Measurements from ENCODE around the gene AP2M1. TPM values are rescaled to one million over a fixed set of nuclear protein-coding genes. Genes with fewer than 3 reads are reported as not detected.
A peak's percentile ranks its signal among the peaks of the same experiment; 100 is the strongest.

The AP2M1 gene
- total RNA-seq, 1 experiment from 2014 or later, result 335 TPM

DNA sequence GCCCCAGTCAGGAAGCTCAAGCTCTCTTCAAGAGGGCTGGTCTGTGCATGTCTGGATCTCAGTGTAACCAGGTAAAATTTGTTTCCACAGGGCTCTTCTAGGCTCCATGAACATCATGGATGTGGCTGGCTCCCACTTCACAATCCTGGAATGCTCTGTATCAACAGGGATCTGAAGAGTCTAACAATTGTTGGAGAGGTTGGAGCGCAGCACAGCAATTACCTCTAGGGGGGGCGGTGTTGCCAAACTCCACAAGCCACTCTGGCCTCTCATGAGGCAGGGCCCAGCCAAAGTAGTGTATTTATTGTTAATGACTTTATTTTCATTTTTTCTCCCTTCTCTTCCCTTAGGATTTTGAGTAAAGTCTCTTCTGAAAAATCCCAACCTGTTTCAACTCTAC lies 45.6 kb upstream of the AP2M1 start:
- ChIA-PET CTCF (no interaction called here), POLR2A (no interaction called here)
- intact Hi-C loops (cut with micrococcal nuclease; ENCODE audit: unreplicated experiment), result no loop called here
- Histone ChIP-seq H3K4me3 (ENCODE audit: low read depth in 2 of 2, low read length in 2 of 2) (no peak overlapping the region), H3K27me3 (ENCODE audit: control insufficient read depth, insufficient read depth, low read length) (no peaks in the 10 kb centered on the region), H3K4me1 (ENCODE audit: control insufficient read depth, insufficient read depth, low read length) (no peaks in the 10 kb centered on the region), H3K9me3 (ENCODE audit: control insufficient read depth, insufficient read depth, low read depth, low read length) (no peaks in the 10 kb centered on the region), H3K27ac (ENCODE audit: low read length) (no peak overlapping the region), H3K36me3 (ENCODE audit: control insufficient read depth, insufficient read depth, low read length) (no peaks in the 10 kb centered on the region)
- in situ Hi-C loops (cut with HindIII; ENCODE audit: low pct_unique_long_range_greater_than_20kb, low sequenced_read_pairs), result no loop called here
- no peak for TF ChIP-seq REST (IDR thresholded peaks at IDR 0.05; ENCODE audit: insufficient read depth in 1 of 2, low read depth in 2 of 2, low read length in 1 of 2)
- no peak for TF ChIP-seq TCF7L2 (IDR thresholded peaks at IDR 0.05; ENCODE audit: low read depth, low read length)
- TF ChIP-seq, protein P1, sequence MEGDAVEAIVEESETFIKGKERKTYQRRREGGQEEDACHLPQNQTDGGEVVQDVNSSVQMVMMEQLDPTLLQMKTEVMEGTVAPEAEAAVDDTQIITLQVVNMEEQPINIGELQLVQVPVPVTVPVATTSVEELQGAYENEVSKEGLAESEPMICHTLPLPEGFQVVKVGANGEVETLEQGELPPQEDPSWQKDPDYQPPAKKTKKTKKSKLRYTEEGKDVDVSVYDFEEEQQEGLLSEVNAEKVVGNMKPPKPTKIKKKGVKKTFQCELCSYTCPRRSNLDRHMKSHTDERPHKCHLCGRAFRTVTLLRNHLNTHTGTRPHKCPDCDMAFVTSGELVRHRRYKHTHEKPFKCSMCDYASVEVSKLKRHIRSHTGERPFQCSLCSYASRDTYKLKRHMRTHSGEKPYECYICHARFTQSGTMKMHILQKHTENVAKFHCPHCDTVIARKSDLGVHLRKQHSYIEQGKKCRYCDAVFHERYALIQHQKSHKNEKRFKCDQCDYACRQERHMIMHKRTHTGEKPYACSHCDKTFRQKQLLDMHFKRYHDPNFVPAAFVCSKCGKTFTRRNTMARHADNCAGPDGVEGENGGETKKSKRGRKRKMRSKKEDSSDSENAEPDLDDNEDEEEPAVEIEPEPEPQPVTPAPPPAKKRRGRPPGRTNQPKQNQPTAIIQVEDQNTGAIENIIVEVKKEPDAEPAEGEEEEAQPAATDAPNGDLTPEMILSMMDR (IDR thresholded peaks at IDR 0.05), result no peak
- no peak for TF ChIP-seq POLR2AphosphoS5 (IDR thresholded peaks at IDR 0.05; ENCODE audit: low read depth, low read length)
- TF ChIP-seq SIN3A (IDR thresholded peaks at IDR 0.05; ENCODE audit: borderline replicate concordance, insufficient read depth, low read depth, low read length), result no peak
- no TSS peak for BruUV-seq (replicated peaks)
- DNase-seq (ENCODE audit: low read depth, low spot score) (no peak), ATAC-seq (peak; percentile 81)

GRCh38 chr3:184132945-184133344 lies 41.7 kb upstream of the AP2M1 start:
- POLR2A ChIA-PET, result no interaction called here
- CTCF ChIA-PET, result no interaction called here
- Histone ChIP-seq H3K27me3 (ENCODE audit: control insufficient read depth, insufficient read depth, low read length) (no peaks in the 10 kb centered on the region), H3K9me3 (ENCODE audit: control insufficient read depth, insufficient read depth, low read depth, low read length) (no peaks in the 10 kb centered on the region), H3K4me1 (ENCODE audit: control insufficient read depth, insufficient read depth, low read length) (peaks cover 12% of the 10 kb centered on the region), H3K4me3 (ENCODE audit: low read depth in 2 of 2, low read length in 2 of 2) (no peak overlapping the region), H3K36me3 (ENCODE audit: control insufficient read depth, insufficient read depth, low read length) (peaks cover 7% of the 10 kb centered on the region; the same call in 1 of the 2 replicates), H3K27ac (ENCODE audit: low read length) (no peak overlapping the region)
- in situ Hi-C loops (cut with HindIII; ENCODE audit: low pct_unique_long_range_greater_than_20kb, low sequenced_read_pairs), result no loop called here
- intact Hi-C loops (cut with micrococcal nuclease; ENCODE audit: unreplicated experiment), result loop anchor here (10.0 kb wide), 2 partner anchors 88 to 238 kb away; no protein-coding TSS in a partner anchor
- ATAC-seq, result no peak
- TF ChIP-seq REST (IDR thresholded peaks at IDR 0.05; ENCODE audit: insufficient read depth in 1 of 2, low read depth in 2 of 2, low read length in 1 of 2) (no peak), SIN3A (IDR thresholded peaks at IDR 0.05; ENCODE audit: borderline replicate concordance, insufficient read depth, low read depth, low read length) (no peak), POLR2AphosphoS5 (IDR thresholded peaks at IDR 0.05; ENCODE audit: low read depth, low read length) (no peak), TCF7L2 (IDR thresholded peaks at IDR 0.05; ENCODE audit: low read depth, low read length) (no peak)
- TF ChIP-seq, protein P1 (IDR thresholded peaks at IDR 0.05), result no peak
- no TSS peak for BruUV-seq (replicated peaks)
- no peak for DNase-seq (ENCODE audit: low read depth, low spot score)
